Endothelial cell of umbilical vein (primary cell): ENCODE measurements around the gene MRGPRD. TPM values are rescaled to one million over a fixed set of nuclear protein-coding genes. Genes with fewer than 3 reads are reported as not detected.

Source experiments
- BruUV-seq: library from RNA; stranded (reverse); fragments of 400-500 nt; replicated peaks from 2 replicates; lab custom pipeline; 2021; lab: Mats Ljungman, UMichigan
- CTCF ChIA-PET: fragments of 300-600, 350-600 bp; sonication (Branson Sonifier 250); formaldehyde crosslinking; loops from one replicate; lab custom pipeline; 2021; ENCODE audit warnings: antibody characterized with exemption, inconsistent platforms; lab: Charles Lee
- POLR2A ChIA-PET: fragments of 300-600, 350-600 bp; sonication (Branson Sonifier 250); formaldehyde crosslinking; loops from one replicate; lab custom pipeline; 2021; ENCODE audit warnings: antibody characterized with exemption, inconsistent platforms; lab: Charles Lee
- DNase-seq: peaks from one replicate; pipeline ENCODE4 v3.0.0-alpha.2; 2011; ENCODE audit warnings: low read depth, low spot score
- FAIRE-seq: peaks from 2 replicates; lab custom pipeline; 2011; peaks lifted over from hg19 to GRCh38; lab: Jason Lieb, UNC
- H2AFZ ChIP-seq: 2 replicates; pipeline ENCODE4 v1.6.0; 2012; ENCODE audit warnings: low read depth, low read length, control low read depth, inconsistent platforms
- H3K27ac ChIP-seq: 2 replicates; pipeline ENCODE4 v1.5.1; 2011; ENCODE audit warnings: low read depth, mild to moderate bottlenecking, control low read depth, low read length, moderate library complexity; ENCODE audit not compliant: insufficient read depth
- H3K27me3 ChIP-seq, 2 experiments: 2 replicates each; pipeline versions ENCODE4 v1.6.0 to v1.6.1; 2011; ENCODE audit warnings: low read length in 2 of 2, mixed read lengths in 1 of 2; ENCODE audit not compliant: control insufficient read depth in 2 of 2, insufficient read depth in 2 of 2
- H3K36me3 ChIP-seq, 2 experiments: 2 replicates in 1 of 2; 3 replicates in 1 of 2; pipeline ENCODE4 v1.5.1; 2011; ENCODE audit warnings: low read length in 2 of 2, mild to moderate bottlenecking in 1 of 2, moderate library complexity in 1 of 2; ENCODE audit not compliant: control insufficient read depth in 2 of 2, insufficient read depth in 2 of 2; ENCODE audit errors: extremely low read depth in 1 of 2
- H3K4me1 ChIP-seq: 3 replicates; pipeline ENCODE4 v1.5.1; 2011; ENCODE audit warnings: mild to moderate bottlenecking, low read length; ENCODE audit not compliant: control insufficient read depth, insufficient read depth; ENCODE audit errors: extremely low read depth
- H3K4me2 ChIP-seq: 2 replicates; pipeline ENCODE4 v1.6.1; 2011; ENCODE audit warnings: low read length, control low read depth, mixed read lengths; ENCODE audit not compliant: insufficient read depth
- H3K4me3 ChIP-seq, 3 experiments: fragments of 200-600 bp in 1 of 3; sonication (generic), shearing (Covaris generic) in 1 of 3; replicated peaks in 1 of 3; 2 replicates each; pipeline ENCODE4 v1.5.1; 2011 to 2016; ENCODE audit warnings: control low read depth in 3 of 3, low read length in 3 of 3, mild to moderate bottlenecking in 2 of 3, inconsistent platforms in 1 of 3, low read depth in 1 of 3, moderate library complexity in 1 of 3; ENCODE audit not compliant: insufficient read depth in 1 of 3
- H3K79me2 ChIP-seq: 2 replicates; pipeline ENCODE4 v1.6.0; 2012; ENCODE audit warnings: low read length, inconsistent platforms; ENCODE audit not compliant: control insufficient read depth, insufficient read depth
- H3K9ac ChIP-seq: replicated peaks from 2 replicates; pipeline ENCODE3; 2011; ENCODE audit warnings: low read length, control low read depth; ENCODE audit not compliant: insufficient read depth; ENCODE audit errors: extremely low read depth
- H3K9me1 ChIP-seq: replicated peaks from 3 replicates; pipeline ENCODE4 v1.6.0; 2011; ENCODE audit warnings: mild to moderate bottlenecking, low read length; ENCODE audit not compliant: control insufficient read depth, insufficient read depth; ENCODE audit errors: extremely low read depth
- H3K9me3 ChIP-seq: replicated peaks from 2 replicates; pipeline ENCODE4 v1.5.1; 2012; ENCODE audit warnings: low read length, inconsistent platforms; ENCODE audit not compliant: control insufficient read depth, insufficient read depth
- H4K20me1 ChIP-seq: replicated peaks from 2 replicates; pipeline ENCODE3; 2011; ENCODE audit warnings: mild to moderate bottlenecking, low read length; ENCODE audit not compliant: control insufficient read depth, insufficient read depth; ENCODE audit errors: extremely low read depth
- EZH2 ChIP-seq: IDR thresholded peaks from 2 replicates; pipeline ENCODE4 v1.6.1; 2012; ENCODE audit warnings: borderline replicate concordance, low read depth, mild to moderate bottlenecking, moderate library complexity, low read length, inconsistent platforms; ENCODE audit not compliant: severe bottlenecking
- FOS ChIP-seq: IDR thresholded peaks from 2 replicates; pipeline ENCODE4 v1.6.1; 2011; ENCODE audit warnings: mild to moderate bottlenecking, low read length, moderate library complexity, borderline replicate concordance; ENCODE audit not compliant: insufficient read depth
- GATA2 ChIP-seq: IDR thresholded peaks from 2 replicates; pipeline ENCODE4 v1.7.0; 2011; ENCODE audit warnings: low read depth, mild to moderate bottlenecking, moderate library complexity, mixed read lengths, low read length; ENCODE audit not compliant: insufficient read length, insufficient read depth
- JUN ChIP-seq: IDR thresholded peaks from 2 replicates; pipeline ENCODE4 v1.6.1; 2011; ENCODE audit warnings: borderline replicate concordance, low read depth; ENCODE audit not compliant: insufficient read length, insufficient read depth
- MYC ChIP-seq: IDR thresholded peaks from one replicate; pipeline ENCODE4 v1.6.1; 2011; ENCODE audit warnings: mild to moderate bottlenecking, low read depth, low read length
- POLR2A ChIP-seq: IDR thresholded peaks from 2 replicates; pipeline ENCODE4 v1.6.1; 2012; ENCODE audit warnings: low read depth, mild to moderate bottlenecking, control low read depth, low read length
- POLR2AphosphoS5 ChIP-seq: IDR thresholded peaks from 2 replicates; pipeline ENCODE4 v1.6.1; 2012; ENCODE audit warnings: low read depth, mild to moderate bottlenecking, control low read depth, low read length, moderate library complexity; ENCODE audit not compliant: insufficient read depth
- dilution Hi-C: fragments of 300-500 bp; cut with MboI; formaldehyde crosslinking; loops from one replicate; pipeline ENCODE4 v1.15.0; 2019; ENCODE audit warnings: low sequenced_read_pairs; ENCODE audit not compliant: extremely low pct_ligation_motif_present
- intact Hi-C: fragments of 100-400 bp; cut with micrococcal nuclease; formaldehyde crosslinking; loops from one replicate; pipeline ENCODE4 v1.10.0; 2022
- polyA plus RNA-seq, 4 experiments: library from polyadenylated mRNA; depleted of rRNA in 3 of 4; stranded (reverse) in 3 of 4; unstranded in 1 of 4; fragments of >200 nt; gene quantifications; 2 replicates each; pipeline versions ENCODE4 v1.2.1 to v1.2.3, GENCODE V29; 2011 to 2012; ENCODE audit warnings: missing spikeins in 1 of 4
- total RNA-seq: library from RNA; stranded (reverse); gene quantifications from 2 replicates; pipeline ENCODE4 v1.2.3, GENCODE V29; 2021
- TF ChIP-seq, protein P1 (sequence below): IDR thresholded peaks from 2 replicates; pipeline ENCODE4 v1.6.1; 2011; ENCODE audit not compliant: insufficient read depth, insufficient read length
- TF ChIP-seq, protein P2 (sequence below), 2 donors: IDR thresholded peaks; 1 replicate in 1 of 2; 2 replicates in 1 of 2; pipeline ENCODE4 v1.5.1; 2011; ENCODE audit warnings: low read length in 2 of 2, mild to moderate bottlenecking in 2 of 2, moderate library complexity in 2 of 2, control low read depth in 1 of 2, inconsistent platforms in 1 of 2, low read depth in 1 of 2; ENCODE audit not compliant: insufficient read depth in 1 of 2; ENCODE audit errors: extremely low read depth in 1 of 2

Gene MRGPRD
- total and polyA plus RNA-seq, 2 donors (not counting 3 experiments of a cell fraction or from before 2014, with no cell fraction given): not detected

GRCh38 chr11:68962527-68963250 is 18.1 kb downstream of the MRGPRD start:
- no peak for DNase-seq
- CTCF ChIA-PET: interaction anchor here (0.8 to 1.2 kb wide), 2 partner anchors 9 to 38 kb away, joined by 3 read pairs; no protein-coding TSS in a partner anchor
- FAIRE-seq: no peak
- TF ChIP-seq POLR2A: no peak
- TF ChIP-seq, protein P1, sequence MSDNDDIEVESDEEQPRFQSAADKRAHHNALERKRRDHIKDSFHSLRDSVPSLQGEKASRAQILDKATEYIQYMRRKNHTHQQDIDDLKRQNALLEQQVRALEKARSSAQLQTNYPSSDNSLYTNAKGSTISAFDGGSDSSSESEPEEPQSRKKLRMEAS: no peak
- TF ChIP-seq JUN: no peak
- no peak for TF ChIP-seq GATA2
- TF ChIP-seq, protein P2, sequence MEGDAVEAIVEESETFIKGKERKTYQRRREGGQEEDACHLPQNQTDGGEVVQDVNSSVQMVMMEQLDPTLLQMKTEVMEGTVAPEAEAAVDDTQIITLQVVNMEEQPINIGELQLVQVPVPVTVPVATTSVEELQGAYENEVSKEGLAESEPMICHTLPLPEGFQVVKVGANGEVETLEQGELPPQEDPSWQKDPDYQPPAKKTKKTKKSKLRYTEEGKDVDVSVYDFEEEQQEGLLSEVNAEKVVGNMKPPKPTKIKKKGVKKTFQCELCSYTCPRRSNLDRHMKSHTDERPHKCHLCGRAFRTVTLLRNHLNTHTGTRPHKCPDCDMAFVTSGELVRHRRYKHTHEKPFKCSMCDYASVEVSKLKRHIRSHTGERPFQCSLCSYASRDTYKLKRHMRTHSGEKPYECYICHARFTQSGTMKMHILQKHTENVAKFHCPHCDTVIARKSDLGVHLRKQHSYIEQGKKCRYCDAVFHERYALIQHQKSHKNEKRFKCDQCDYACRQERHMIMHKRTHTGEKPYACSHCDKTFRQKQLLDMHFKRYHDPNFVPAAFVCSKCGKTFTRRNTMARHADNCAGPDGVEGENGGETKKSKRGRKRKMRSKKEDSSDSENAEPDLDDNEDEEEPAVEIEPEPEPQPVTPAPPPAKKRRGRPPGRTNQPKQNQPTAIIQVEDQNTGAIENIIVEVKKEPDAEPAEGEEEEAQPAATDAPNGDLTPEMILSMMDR (IDR thresholded peaks at IDR 0.05; ENCODE audit: extremely low read depth in 1 of 2, insufficient read depth in 1 of 2, low read depth in 1 of 2, low read length in 2 of 2): no peak
- TF ChIP-seq POLR2AphosphoS5: no peak
- TF ChIP-seq EZH2: no peak
- TF ChIP-seq FOS: no peak
- TF ChIP-seq MYC: no peak
- POLR2A ChIA-PET: no interaction called here
- no peak overlapping the region for H3K4me2 ChIP-seq
- no TSS peak for BruUV-seq
- peaks cover 1 to 4% of the 10 kb centered on the region in 2 experiments for H3K27me3 ChIP-seq
- no peaks in the 10 kb centered on the region for H3K9me3 ChIP-seq
- no peak overlapping the region for H3K27ac ChIP-seq
- H3K79me2 ChIP-seq: no peaks in the 10 kb centered on the region
- no peak overlapping the region for H2AFZ ChIP-seq
- H4K20me1 ChIP-seq: no peaks in the 10 kb centered on the region
- no peaks in the 10 kb centered on the region for H3K4me1 ChIP-seq
- intact Hi-C loops (no loop called here), dilution Hi-C loops (no loop called here)
- no peaks in the 10 kb centered on the region for H3K36me3 ChIP-seq
- H3K9ac ChIP-seq: no peak overlapping the region
- no peaks in the 10 kb centered on the region for H3K9me1 ChIP-seq
- H3K4me3 ChIP-seq: no peak overlapping the region
